Measurements from ENCODE around the gene ANKFN1.

- no peak for TF ChIP-seq CTCF (conservative IDR thresholded peaks at IDR 0.05)
- no peak for TF ChIP-seq ZFX (IDR thresholded peaks at IDR 0.05)
Observed at GRCh38 chr17:56545930-56546329, 392.7 kb downstream of the ANKFN1 start.

Measured in C4-2B (cell line).